Measurements from ENCODE around the gene FHAD1. TPM values are rescaled to one million over a fixed set of nuclear protein-coding genes. Genes with fewer than 3 reads are reported as not detected.

FHAD1 gene
- total and polyA plus RNA-seq, 9 donors: 0.82 to 2.1 (median 1.3) TPM

GRCh38 chr1:15334995-15335394, 88.0 kb downstream of the FHAD1 start:
- no peaks in the 10 kb centered on the region for H3K36me3 ChIP-seq (ENCODE audit: control insufficient read depth, insufficient read depth, low read length)
- no peak for DNase-seq
- WGBS (ENCODE audit: insufficient coverage): 68% methylated on average over 6 of the region's 10 CpGs
- H3K27me3 ChIP-seq (ENCODE audit: control insufficient read depth, insufficient read depth, low read length): no peaks in the 10 kb centered on the region
- H3K4me3 ChIP-seq (ENCODE audit: low read length): no peak overlapping the region
- H3K4me1 ChIP-seq (ENCODE audit: control insufficient read depth, insufficient read depth, low read length): peaks cover 18% of the 10 kb centered on the region
- no peak overlapping the region for H3K27ac ChIP-seq (ENCODE audit: low read length)
- peaks cover 3% of the 10 kb centered on the region for H3K9me3 ChIP-seq (replicated peaks; ENCODE audit: control insufficient read depth, low read depth, low read length)

- Histone ChIP-seq H3K4me1 (ENCODE audit: control insufficient read depth, insufficient read depth, low read length) (peaks cover 18% of the 10 kb centered on the region), H3K9me3 (replicated peaks; ENCODE audit: control insufficient read depth, low read depth, low read length) (peaks cover 5% of the 10 kb centered on the region), H3K27ac (ENCODE audit: low read length) (peak overlapping the region; percentile 23), H3K27me3 (ENCODE audit: control insufficient read depth, insufficient read depth, low read length) (no peaks in the 10 kb centered on the region), H3K36me3 (ENCODE audit: control insufficient read depth, insufficient read depth, low read length) (no peaks in the 10 kb centered on the region), H3K4me3 (ENCODE audit: low read length) (no peak overlapping the region)
- WGBS (ENCODE audit: insufficient coverage): 24% methylated on average over 4 of the region's 7 CpGs
- no peak for DNase-seq
These were observed 89.8 kb downstream of the FHAD1 start for GRCh38 chr1:15336866-15337265.

GRCh38 chr1:15337656-15338402, 90.8 kb downstream of the FHAD1 start:
- peaks cover 18% of the 10 kb centered on the region for H3K4me1 ChIP-seq (ENCODE audit: control insufficient read depth, insufficient read depth, low read length)
- WGBS (ENCODE audit: insufficient coverage): 33% methylated on average over 16 of the region's 17 CpGs
- no peak overlapping the region for H3K4me3 ChIP-seq (ENCODE audit: low read length)
- DNase-seq: peak; percentile 67
- no peaks in the 10 kb centered on the region for H3K36me3 ChIP-seq (ENCODE audit: control insufficient read depth, insufficient read depth, low read length)
- H3K27ac ChIP-seq (ENCODE audit: low read length): peak overlapping the region; percentile 33
- no peaks in the 10 kb centered on the region for H3K27me3 ChIP-seq (ENCODE audit: control insufficient read depth, insufficient read depth, low read length)
- peaks cover 5% of the 10 kb centered on the region for H3K9me3 ChIP-seq (replicated peaks; ENCODE audit: control insufficient read depth, low read depth, low read length)

GRCh38 chr1:15339570-15339969, 92.5 kb downstream of the FHAD1 start:
- H3K27me3 ChIP-seq (ENCODE audit: control insufficient read depth, insufficient read depth, low read length): no peaks in the 10 kb centered on the region
- H3K4me3 ChIP-seq (ENCODE audit: low read length): no peak overlapping the region
- WGBS (ENCODE audit: insufficient coverage): 80% methylated on average over 2 of the region's 4 CpGs
- peaks cover 21% of the 10 kb centered on the region for H3K4me1 ChIP-seq (ENCODE audit: control insufficient read depth, insufficient read depth, low read length)
- H3K9me3 ChIP-seq (replicated peaks; ENCODE audit: control insufficient read depth, low read depth, low read length): peaks cover 5% of the 10 kb centered on the region
- H3K36me3 ChIP-seq (ENCODE audit: control insufficient read depth, insufficient read depth, low read length): no peaks in the 10 kb centered on the region
- no peak for DNase-seq
- H3K27ac ChIP-seq (ENCODE audit: low read length): no peak overlapping the region

GRCh38 chr1:15341228-15341627, 94.2 kb downstream of the FHAD1 start:
- Histone ChIP-seq H3K27ac (ENCODE audit: low read length) (no peak overlapping the region), H3K4me3 (ENCODE audit: low read length) (no peak overlapping the region), H3K36me3 (ENCODE audit: control insufficient read depth, insufficient read depth, low read length) (no peaks in the 10 kb centered on the region), H3K27me3 (ENCODE audit: control insufficient read depth, insufficient read depth, low read length) (peaks cover 2% of the 10 kb centered on the region), H3K9me3 (replicated peaks; ENCODE audit: control insufficient read depth, low read depth, low read length) (peaks cover 5% of the 10 kb centered on the region), H3K4me1 (ENCODE audit: control insufficient read depth, insufficient read depth, low read length) (peaks cover 27% of the 10 kb centered on the region)
- 100% methylated on average over 1 of the region's 2 CpGs for WGBS (ENCODE audit: insufficient coverage)
- no peak for DNase-seq

- 75% methylated on average over 9 of the region's 12 CpGs for WGBS (ENCODE audit: insufficient coverage)
- Histone ChIP-seq H3K36me3 (ENCODE audit: control insufficient read depth, insufficient read depth, low read length) (no peaks in the 10 kb centered on the region), H3K9me3 (replicated peaks; ENCODE audit: control insufficient read depth, low read depth, low read length) (peaks cover 5% of the 10 kb centered on the region), H3K27me3 (ENCODE audit: control insufficient read depth, insufficient read depth, low read length) (peaks cover 2% of the 10 kb centered on the region), H3K27ac (ENCODE audit: low read length) (no peak overlapping the region), H3K4me1 (ENCODE audit: control insufficient read depth, insufficient read depth, low read length) (peaks cover 21% of the 10 kb centered on the region), H3K4me3 (ENCODE audit: low read length) (no peak overlapping the region)
- no peak for DNase-seq
These were observed 94.8 kb downstream of the FHAD1 start for GRCh38 chr1:15341634-15342407.

- H3K36me3 ChIP-seq (ENCODE audit: control insufficient read depth, insufficient read depth, low read length): no peaks in the 10 kb centered on the region
- WGBS (ENCODE audit: insufficient coverage): 92% methylated on average over 2 of the region's 4 CpGs
- H3K9me3 ChIP-seq (replicated peaks; ENCODE audit: control insufficient read depth, low read depth, low read length): peaks cover 5% of the 10 kb centered on the region
- H3K27ac ChIP-seq (ENCODE audit: low read length): no peak overlapping the region
- peaks cover 14% of the 10 kb centered on the region for H3K4me1 ChIP-seq (ENCODE audit: control insufficient read depth, insufficient read depth, low read length)
- no peak overlapping the region for H3K4me3 ChIP-seq (ENCODE audit: low read length)
- no peak for DNase-seq
- H3K27me3 ChIP-seq (ENCODE audit: control insufficient read depth, insufficient read depth, low read length): peaks cover 2% of the 10 kb centered on the region
These were observed 95.5 kb downstream of the FHAD1 start for GRCh38 chr1:15342408-15342967.

- Histone ChIP-seq H3K9me3 (replicated peaks; ENCODE audit: control insufficient read depth, low read depth, low read length) (peaks cover 5% of the 10 kb centered on the region), H3K36me3 (ENCODE audit: control insufficient read depth, insufficient read depth, low read length) (no peaks in the 10 kb centered on the region), H3K27me3 (ENCODE audit: control insufficient read depth, insufficient read depth, low read length) (peaks cover 2% of the 10 kb centered on the region), H3K4me3 (ENCODE audit: low read length) (no peak overlapping the region), H3K27ac (ENCODE audit: low read length) (peak overlapping the region; percentile 9), H3K4me1 (ENCODE audit: control insufficient read depth, insufficient read depth, low read length) (peaks cover 10% of the 10 kb centered on the region)
- 75% methylated on average over 2 of the region's 9 CpGs for WGBS (ENCODE audit: insufficient coverage)
- DNase-seq: no peak
These were observed 96.1 kb downstream of the FHAD1 start for GRCh38 chr1:15343099-15343498.

- Histone ChIP-seq H3K36me3 (ENCODE audit: control insufficient read depth, insufficient read depth, low read length) (no peaks in the 10 kb centered on the region), H3K9me3 (replicated peaks; ENCODE audit: control insufficient read depth, low read depth, low read length) (peaks cover 2% of the 10 kb centered on the region), H3K4me3 (ENCODE audit: low read length) (no peak overlapping the region), H3K27me3 (ENCODE audit: control insufficient read depth, insufficient read depth, low read length) (peaks cover 2% of the 10 kb centered on the region), H3K27ac (ENCODE audit: low read length) (peak overlapping the region; percentile 9), H3K4me1 (ENCODE audit: control insufficient read depth, insufficient read depth, low read length) (peaks cover 10% of the 10 kb centered on the region)
- 18% methylated on average over 9 of the region's 11 CpGs for WGBS (ENCODE audit: insufficient coverage)
- peak; percentile 90 for DNase-seq
These were observed 96.7 kb downstream of the FHAD1 start for GRCh38 chr1:15343729-15344128.

- no peak for DNase-seq
- no peaks in the 10 kb centered on the region for H3K36me3 ChIP-seq (ENCODE audit: control insufficient read depth, insufficient read depth, low read length)
- 100% methylated on average over 3 of the region's 3 CpGs for WGBS (ENCODE audit: insufficient coverage)
- peaks cover 2% of the 10 kb centered on the region for H3K27me3 ChIP-seq (ENCODE audit: control insufficient read depth, insufficient read depth, low read length)
- H3K4me3 ChIP-seq (ENCODE audit: low read length): no peak overlapping the region
- H3K4me1 ChIP-seq (ENCODE audit: control insufficient read depth, insufficient read depth, low read length): peaks cover 10% of the 10 kb centered on the region
- H3K27ac ChIP-seq (ENCODE audit: low read length): no peak overlapping the region
- peaks cover 2% of the 10 kb centered on the region for H3K9me3 ChIP-seq (replicated peaks; ENCODE audit: control insufficient read depth, low read depth, low read length)
These were observed 97.4 kb downstream of the FHAD1 start for GRCh38 chr1:15344380-15344779.
